ENCODE data around the gene ADGRL3. TPM values are rescaled to one million over a fixed set of nuclear protein-coding genes. Genes with fewer than 3 reads are reported as not detected.

Gene ADGRL3
- total RNA-seq, 1 donor from 2014 or later = 6.1 TPM

GRCh38 chr4:61514991-61515390 lies 314.9 kb downstream of the ADGRL3 start:
- no peak for TF ChIP-seq CTCF (IDR thresholded peaks at IDR 0.05; ENCODE audit: borderline replicate concordance)
- DNase-seq = no peak
- no peaks in the 10 kb centered on the region for H3K36me3 ChIP-seq
- no peaks in the 10 kb centered on the region for H3K27me3 ChIP-seq (ENCODE audit: low read depth)
- no peaks in the 10 kb centered on the region for H3K4me1 ChIP-seq
- no peak overlapping the region for H3K27ac ChIP-seq (replicated peaks)
- H3K9me3 ChIP-seq (replicated peaks) = peaks cover 9% of the 10 kb centered on the region
- intact Hi-C loops (cut with micrococcal nuclease) = no loop called here
- H3K4me3 ChIP-seq = no peak overlapping the region

GRCh38 chr4:61517144-61517543 lies 317.0 kb downstream of the ADGRL3 start:
- no peaks in the 10 kb centered on the region for H3K9me3 ChIP-seq (replicated peaks)
- no peak for DNase-seq
- no peak overlapping the region for H3K27ac ChIP-seq (replicated peaks)
- no peak overlapping the region for H3K4me3 ChIP-seq
- no peaks in the 10 kb centered on the region for H3K4me1 ChIP-seq
- intact Hi-C loops (cut with micrococcal nuclease) = no loop called here
- no peaks in the 10 kb centered on the region for H3K36me3 ChIP-seq
- TF ChIP-seq CTCF (IDR thresholded peaks at IDR 0.05; ENCODE audit: borderline replicate concordance) = no peak
- no peaks in the 10 kb centered on the region for H3K27me3 ChIP-seq (ENCODE audit: low read depth)

GRCh38 chr4:61520166-61520565 lies 320.0 kb downstream of the ADGRL3 start:
- Histone ChIP-seq H3K4me3 (no peak overlapping the region), H3K4me1 (no peaks in the 10 kb centered on the region), H3K36me3 (no peaks in the 10 kb centered on the region), H3K9me3 (replicated peaks) (no peaks in the 10 kb centered on the region), H3K27me3 (ENCODE audit: low read depth) (no peaks in the 10 kb centered on the region), H3K27ac (replicated peaks) (no peak overlapping the region)
- no peak for TF ChIP-seq CTCF (IDR thresholded peaks at IDR 0.05; ENCODE audit: borderline replicate concordance)
- intact Hi-C loops (cut with micrococcal nuclease) = no loop called here
- no peak for DNase-seq

- Histone ChIP-seq H3K27me3 (ENCODE audit: low read depth) (no peaks in the 10 kb centered on the region), H3K4me1 (no peaks in the 10 kb centered on the region), H3K36me3 (no peaks in the 10 kb centered on the region), H3K4me3 (no peak overlapping the region), H3K27ac (replicated peaks) (no peak overlapping the region), H3K9me3 (replicated peaks) (no peaks in the 10 kb centered on the region)
- no peak for DNase-seq
- intact Hi-C loops (cut with micrococcal nuclease) = no loop called here
- no peak for TF ChIP-seq CTCF (IDR thresholded peaks at IDR 0.05; ENCODE audit: borderline replicate concordance)
These were observed 320.6 kb downstream of the ADGRL3 start for GRCh38 chr4:61520681-61521160.

- Histone ChIP-seq H3K36me3 (no peaks in the 10 kb centered on the region), H3K9me3 (replicated peaks) (no peaks in the 10 kb centered on the region), H3K27ac (replicated peaks) (no peak overlapping the region), H3K27me3 (ENCODE audit: low read depth) (no peaks in the 10 kb centered on the region), H3K4me1 (no peaks in the 10 kb centered on the region), H3K4me3 (no peak overlapping the region)
- DNase-seq = no peak
- intact Hi-C loops (cut with micrococcal nuclease) = no loop called here
- no peak for TF ChIP-seq CTCF (IDR thresholded peaks at IDR 0.05; ENCODE audit: borderline replicate concordance)
These were observed 321.3 kb downstream of the ADGRL3 start for GRCh38 chr4:61521451-61521850.

GRCh38 chr4:61522312-61522711 lies 322.2 kb downstream of the ADGRL3 start:
- Histone ChIP-seq H3K4me1 (no peaks in the 10 kb centered on the region), H3K36me3 (no peaks in the 10 kb centered on the region), H3K27ac (replicated peaks) (no peak overlapping the region), H3K9me3 (replicated peaks) (no peaks in the 10 kb centered on the region), H3K4me3 (no peak overlapping the region), H3K27me3 (ENCODE audit: low read depth) (no peaks in the 10 kb centered on the region)
- TF ChIP-seq CTCF (IDR thresholded peaks at IDR 0.05; ENCODE audit: borderline replicate concordance) = no peak
- intact Hi-C loops (cut with micrococcal nuclease) = no loop called here
- DNase-seq = no peak
